Stimulated activated naive CD8-positive, alpha-beta T cell treated with anti-CD3 and anti-CD28 coated beads, Interleukin-15, amount 100 ng/mL, for 72 hours (primary cell): ENCODE results near the gene NLN.
"Not testable (repeated sequence)": the region's sequence is repeated elsewhere in the genome, so short reads cannot be mapped to it uniquely, and the experiment has no call there.

Source experiments
- ATAC-seq: fragments of 150-1000 bp; cut with Tn5 transposase; 2 replicates; pipeline ENCODE4 v1.10.0; 2021; ENCODE audit warnings: mild to moderate bottlenecking, moderate library complexity
- DNase-seq, 2 donors: peaks; one replicate each; pipeline ENCODE4 v3.0.0; 2021 to 2022
- H3K27ac Mint-ChIP-seq, 2 donors: one replicate each; pipeline ENCODE4 v1.8.0; 2022; ENCODE audit warnings: mild to moderate bottlenecking in 2 of 2, mixed read lengths in 2 of 2, moderate library complexity in 2 of 2
- H3K27me3 Mint-ChIP-seq: one replicate; pipeline ENCODE4 v1.8.0; 2022; ENCODE audit warnings: mixed read lengths
- H3K4me1 Mint-ChIP-seq: one replicate; pipeline ENCODE4 v1.8.0; 2022; ENCODE audit warnings: mild to moderate bottlenecking, mixed read lengths
- H3K4me3 Mint-ChIP-seq, 2 donors: one replicate each; pipeline ENCODE4 v1.8.0; 2022; ENCODE audit warnings: mild to moderate bottlenecking in 2 of 2, mixed read lengths in 2 of 2, moderate library complexity in 1 of 2
- H3K9me3 Mint-ChIP-seq, 2 donors: one replicate each; pipeline ENCODE4 v1.8.0; 2022; ENCODE audit warnings: mixed read lengths in 2 of 2

Gene NLN

DNA sequence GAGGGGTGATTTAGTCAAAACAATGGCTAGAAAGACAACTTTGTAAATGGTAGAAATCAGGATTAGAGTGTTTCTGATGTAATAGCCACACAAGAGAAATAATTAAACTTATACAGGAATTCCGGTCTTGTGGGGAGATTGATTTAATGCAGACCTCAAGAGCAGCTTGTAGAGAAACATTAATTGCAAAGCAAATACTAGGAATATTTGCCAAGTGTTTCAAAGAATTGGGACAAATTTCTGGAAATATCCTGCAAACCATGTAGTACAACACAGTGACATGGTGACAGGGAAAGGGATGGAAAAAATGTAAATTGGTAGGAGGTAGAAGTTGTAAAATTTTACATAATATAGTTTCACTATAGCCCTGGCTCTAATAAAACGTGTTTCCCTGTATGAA lies 28.9 kb downstream of the NLN start:
- no peak for DNase-seq
- no peak for ATAC-seq
- H3K27me3 Mint-ChIP-seq = no peaks in the 10 kb centered on the region
- H3K27ac Mint-ChIP-seq = no peak overlapping the region
- H3K9me3 Mint-ChIP-seq = peaks cover 0 to 3% of the 10 kb centered on the region in 2 donors
- no peak overlapping the region for H3K4me3 Mint-ChIP-seq
- H3K4me1 Mint-ChIP-seq = peaks cover 5% of the 10 kb centered on the region

DNA sequence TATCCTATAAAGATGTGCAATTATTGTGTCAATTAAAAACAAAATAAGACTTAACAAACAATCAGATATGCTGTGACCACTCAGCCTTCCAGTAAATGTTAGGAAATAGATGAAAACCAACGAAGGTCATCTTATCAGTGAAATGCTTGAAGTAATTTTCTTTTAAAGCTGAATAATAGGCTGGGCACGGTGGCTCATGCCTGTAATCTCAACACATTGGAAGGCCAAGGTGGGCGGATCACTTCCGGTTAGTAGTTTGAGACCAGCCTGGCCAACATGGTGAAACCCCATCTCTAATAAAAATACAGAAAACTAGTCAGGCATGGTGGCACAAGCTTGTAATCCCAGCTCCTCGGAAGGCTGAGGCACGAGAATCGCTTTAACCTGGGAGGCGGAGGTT lies 31.2 kb downstream of the NLN start:
- Mint-ChIP-seq H3K27ac (no peak overlapping the region), H3K27me3 (no peaks in the 10 kb centered on the region), H3K9me3 (no peaks in the 10 kb centered on the region), H3K4me3 (no peak overlapping the region), H3K4me1 (peaks cover 5% of the 10 kb centered on the region)
- no peak for DNase-seq
- ATAC-seq = no peak

DNA sequence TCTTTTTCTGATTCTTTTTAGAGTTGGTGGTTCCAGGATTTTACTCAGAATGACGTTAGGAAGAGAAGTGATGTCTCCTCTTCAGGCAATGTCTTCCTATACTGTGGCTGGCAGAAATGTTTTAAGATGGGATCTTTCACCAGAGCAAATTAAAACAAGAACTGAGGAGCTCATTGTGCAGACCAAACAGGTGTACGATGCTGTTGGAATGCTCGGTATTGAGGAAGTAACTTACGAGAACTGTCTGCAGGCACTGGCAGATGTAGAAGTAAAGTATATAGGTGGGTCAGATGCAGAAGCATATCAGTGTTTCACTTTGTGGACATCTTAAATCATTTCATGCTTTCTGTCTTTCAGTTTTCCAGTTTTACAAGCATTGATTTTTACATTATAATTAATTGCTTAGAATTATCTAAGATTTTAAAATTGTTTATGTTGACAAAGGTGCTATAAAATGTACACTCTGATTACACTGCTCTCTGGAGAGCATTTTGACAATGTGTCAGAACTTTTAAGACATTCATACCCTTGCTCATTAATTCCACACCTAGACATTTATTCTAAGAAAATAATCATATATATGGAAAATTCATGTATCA lies 36.6 kb downstream of the NLN start:
- ATAC-seq (no peak), DNase-seq (no peak)
- no peak overlapping the region for H3K27ac Mint-ChIP-seq
- H3K27me3 Mint-ChIP-seq = no peaks in the 10 kb centered on the region
- no peak overlapping the region for H3K4me3 Mint-ChIP-seq
- H3K4me1 Mint-ChIP-seq = peaks cover 7% of the 10 kb centered on the region
- no peaks in the 10 kb centered on the region for H3K9me3 Mint-ChIP-seq

DNA sequence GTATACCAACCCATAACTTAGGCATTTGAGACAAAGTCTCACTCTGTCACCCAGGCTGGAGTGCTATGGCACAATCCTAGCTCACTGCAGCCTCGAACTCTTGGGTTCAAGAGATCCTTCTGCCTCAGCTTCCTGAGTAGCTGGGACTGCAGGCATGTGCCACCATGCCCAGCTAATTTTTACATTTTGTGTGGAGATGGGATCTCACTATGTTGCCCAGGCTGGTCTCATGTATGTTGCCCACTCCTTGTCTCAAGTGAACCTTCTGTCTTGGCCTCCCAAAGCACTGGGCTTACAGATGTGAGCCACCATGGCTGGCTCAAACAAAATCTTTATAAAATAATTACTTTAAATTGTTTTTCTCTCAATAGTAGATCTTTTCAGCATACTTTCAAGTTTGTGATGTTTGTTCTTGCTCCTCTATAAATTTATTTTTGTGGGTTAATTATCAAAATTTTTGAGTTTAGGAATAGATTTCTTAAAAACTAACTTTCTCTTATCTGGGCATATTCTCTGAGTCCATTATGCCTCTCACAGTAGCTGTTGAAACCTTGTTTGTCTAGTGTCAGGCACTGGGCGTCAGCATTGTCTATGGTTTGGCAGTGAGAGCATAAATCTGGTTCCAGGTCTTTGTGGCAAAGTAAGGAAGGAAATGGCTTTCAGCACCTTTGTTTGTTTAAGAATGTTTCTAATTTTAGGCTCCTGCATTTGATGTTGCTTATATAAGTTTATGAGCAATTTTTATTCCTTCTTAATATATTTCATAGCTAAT lies 38.7 kb downstream of the NLN start:
- Mint-ChIP-seq H3K27ac (peak overlapping the region in 1 of 2 donors; percentile 60), H3K4me3 (no peak overlapping the region), H3K9me3 (no peaks in the 10 kb centered on the region), H3K4me1 (peaks cover 7% of the 10 kb centered on the region), H3K27me3 (no peaks in the 10 kb centered on the region)
- DNase-seq = peak; percentile 11 to 39
- ATAC-seq = peak; percentile 79

DNA sequence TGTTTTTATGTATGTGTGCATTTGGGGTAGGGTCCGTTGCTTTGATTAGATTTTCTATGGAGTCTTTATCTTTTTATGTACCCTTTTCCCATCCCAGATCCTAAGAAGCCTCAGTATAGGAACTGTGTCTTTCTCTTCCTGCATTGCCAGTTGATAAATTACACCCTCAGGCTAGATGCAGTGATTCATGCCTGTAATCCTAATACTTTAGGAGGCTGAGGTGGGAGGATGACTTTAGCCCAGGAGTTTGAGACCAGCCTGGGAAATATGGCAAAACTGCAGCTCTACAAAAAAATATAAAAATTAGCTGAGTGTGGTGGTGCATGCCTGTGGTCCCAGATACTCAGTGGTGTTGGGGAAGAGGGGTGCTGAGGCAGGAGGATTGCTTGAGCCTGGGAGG lies 40.2 kb downstream of the NLN start:
- no peak for ATAC-seq
- no peak for DNase-seq
- Mint-ChIP-seq H3K4me3 (no peak overlapping the region), H3K4me1 (peaks cover 14% of the 10 kb centered on the region), H3K9me3 (peaks cover 0 to 12% of the 10 kb centered on the region in 2 donors), H3K27ac (no peak overlapping the region), H3K27me3 (no peaks in the 10 kb centered on the region)

DNA sequence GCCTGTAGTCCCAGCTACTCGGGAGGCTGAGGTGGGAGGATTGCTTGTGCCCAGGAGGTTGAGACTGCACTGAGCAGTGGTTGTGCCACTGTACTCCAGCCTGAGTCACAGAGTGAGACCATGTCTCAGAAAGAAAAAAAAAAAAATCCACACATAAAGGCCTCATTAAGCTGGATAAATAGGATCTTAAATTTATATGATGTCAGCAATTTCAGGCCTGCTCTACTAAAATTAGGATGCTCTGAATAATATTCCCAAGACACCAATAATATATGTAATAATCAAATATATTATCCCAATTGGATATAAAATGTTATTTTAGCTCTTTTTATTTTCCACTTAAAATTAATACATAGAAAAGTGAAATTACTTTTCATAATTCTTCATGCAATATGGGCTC lies 43.6 kb downstream of the NLN start:
- no peak overlapping the region for H3K4me3 Mint-ChIP-seq
- no peak for DNase-seq
- H3K9me3 Mint-ChIP-seq = peaks cover 0 to 25% of the 10 kb centered on the region in 2 donors

DNA sequence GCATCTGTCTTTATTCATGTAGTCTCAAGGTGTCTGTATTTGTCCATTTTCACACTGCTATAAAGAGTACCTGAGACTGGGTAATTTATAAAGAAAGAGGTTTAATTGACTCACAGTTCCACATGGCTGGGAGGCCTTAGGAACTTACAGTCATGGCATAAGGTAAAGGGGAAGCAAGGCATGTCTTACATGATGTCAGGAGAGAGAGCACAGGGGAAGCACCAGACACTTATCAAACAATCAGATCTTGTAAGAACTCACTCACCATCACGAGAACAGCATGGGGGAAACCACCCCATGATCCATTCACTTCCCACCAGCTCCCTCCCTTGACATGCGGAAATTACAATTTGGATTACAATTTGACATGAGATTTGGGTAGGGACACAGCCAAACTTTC lies 44.2 kb downstream of the NLN start:
- no peak for DNase-seq
- H3K27ac Mint-ChIP-seq = no peak overlapping the region
- no peaks in the 10 kb centered on the region for H3K27me3 Mint-ChIP-seq
- H3K9me3 Mint-ChIP-seq = peaks cover 0 to 25% of the 10 kb centered on the region in 2 donors
- ATAC-seq = peak; percentile 39
- peaks cover 8% of the 10 kb centered on the region for H3K4me1 Mint-ChIP-seq
- H3K4me3 Mint-ChIP-seq = no peak overlapping the region

More for the DNA sequence above, 43.6 kb downstream of the NLN start:
- H3K27me3 Mint-ChIP-seq = no peaks in the 10 kb centered on the region
- peaks cover 14% of the 10 kb centered on the region for H3K4me1 Mint-ChIP-seq
- ATAC-seq = no peak
- H3K27ac Mint-ChIP-seq = no peak overlapping the region

DNA sequence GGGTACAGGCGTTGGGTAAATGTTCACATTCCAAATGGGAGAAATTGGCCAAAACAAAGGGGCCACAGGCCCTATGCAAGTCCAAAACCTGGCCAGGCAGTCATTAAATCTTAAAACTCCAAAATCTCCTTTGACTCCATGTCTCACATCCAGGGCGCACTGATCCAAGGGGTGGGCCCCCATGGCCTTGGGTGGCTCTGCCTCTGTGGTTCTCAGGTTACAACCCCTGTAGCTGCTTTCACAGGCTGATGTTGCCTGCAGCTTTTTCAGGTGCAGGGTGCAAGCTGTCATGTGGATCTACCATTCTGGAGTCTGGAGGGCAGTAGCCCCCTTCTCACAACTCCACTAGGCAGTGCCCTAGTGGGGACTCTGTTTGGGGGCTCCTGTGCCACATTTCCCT lies 44.8 kb downstream of the NLN start:
- ATAC-seq (no peak), DNase-seq (no peak)
- Mint-ChIP-seq H3K27ac (no peak overlapping the region), H3K9me3 (peaks cover 0 to 25% of the 10 kb centered on the region in 2 donors), H3K4me1 (peaks cover 7% of the 10 kb centered on the region), H3K27me3 (no peaks in the 10 kb centered on the region), H3K4me3 (no peak overlapping the region)

DNA sequence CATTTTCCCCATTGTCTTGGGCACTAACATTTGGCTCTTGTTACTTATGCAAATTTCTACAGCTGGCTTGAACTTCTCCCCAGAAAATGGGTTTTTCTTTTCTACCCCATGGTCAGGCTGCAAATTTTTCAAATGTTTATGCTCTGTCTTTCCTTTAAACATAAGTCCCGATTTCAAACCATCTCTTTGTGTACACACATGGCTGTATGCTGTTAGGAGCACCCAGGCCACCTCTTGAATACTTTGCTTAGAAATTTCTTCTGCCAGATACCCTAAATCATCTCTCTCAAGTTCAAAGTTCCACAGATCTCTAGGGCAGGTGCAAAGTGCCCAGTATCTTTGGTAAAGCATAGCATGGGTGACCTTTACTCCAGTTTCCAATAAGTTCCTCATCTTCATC lies 45.6 kb downstream of the NLN start:
- Mint-ChIP-seq H3K4me3 (no peak overlapping the region), H3K27ac (no peak overlapping the region), H3K9me3 (peaks cover 0 to 25% of the 10 kb centered on the region in 2 donors), H3K4me1 (peaks cover 7% of the 10 kb centered on the region), H3K27me3 (no peaks in the 10 kb centered on the region)
- DNase-seq (no peak), ATAC-seq (no peak)

DNA sequence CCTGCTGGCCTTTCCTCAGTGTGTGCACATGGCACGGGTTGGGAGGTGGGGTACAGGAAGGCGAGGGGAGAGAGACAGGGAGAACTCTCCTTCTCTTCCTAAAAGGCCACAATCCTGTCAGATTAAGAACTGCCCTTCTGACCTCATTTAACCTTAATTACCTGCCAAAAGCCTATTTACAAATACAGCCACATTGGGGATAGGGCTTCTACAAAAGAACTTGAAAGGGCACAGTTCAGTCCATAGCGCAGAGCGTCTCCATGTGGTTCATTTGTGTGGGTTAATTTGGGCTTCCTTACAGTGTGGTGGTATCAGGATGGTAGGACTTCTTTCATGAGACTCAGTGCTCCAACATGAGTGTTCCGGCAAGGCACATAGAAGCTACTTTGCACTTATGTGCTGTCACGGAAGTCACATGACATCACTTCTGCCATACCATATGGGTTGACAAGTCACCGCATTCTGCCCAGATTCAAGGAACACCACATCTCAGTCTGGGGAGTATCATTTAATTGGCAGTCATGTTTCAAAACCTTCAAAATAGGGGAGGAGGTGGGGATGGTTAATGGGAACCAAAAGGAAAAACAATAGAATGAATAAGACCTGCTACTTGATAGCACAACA lies 46.8 kb downstream of the NLN start:
- peaks cover 9% of the 10 kb centered on the region for H3K4me1 Mint-ChIP-seq
- no peak for ATAC-seq
- H3K9me3 Mint-ChIP-seq = peaks cover 0 to 25% of the 10 kb centered on the region in 2 donors
- DNase-seq = no peak
- H3K4me3 Mint-ChIP-seq = no peak overlapping the region
- H3K27ac Mint-ChIP-seq = no peak overlapping the region
- no peaks in the 10 kb centered on the region for H3K27me3 Mint-ChIP-seq

DNA sequence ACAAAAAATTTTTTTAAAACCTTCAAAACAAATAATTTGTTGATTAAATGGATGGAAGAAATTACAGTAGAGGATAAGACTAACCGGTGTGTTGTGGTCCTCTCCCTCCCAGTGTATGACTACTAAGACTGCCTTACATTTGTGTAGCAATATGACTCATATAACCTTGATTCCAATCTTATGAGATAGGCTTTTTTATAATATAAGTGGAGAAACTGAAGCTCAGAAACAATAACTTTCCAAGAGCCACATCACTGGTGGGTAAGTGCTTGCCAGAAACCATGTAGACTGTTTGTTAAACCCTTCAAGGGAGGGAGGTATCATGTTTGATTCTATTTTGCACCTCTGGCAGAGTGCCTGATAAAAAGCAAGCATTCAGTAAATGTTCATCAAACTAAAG lies 47.5 kb downstream of the NLN start:
- peaks cover 15% of the 10 kb centered on the region for H3K4me1 Mint-ChIP-seq
- H3K4me3 Mint-ChIP-seq = no peak overlapping the region
- ATAC-seq = no peak
- H3K27me3 Mint-ChIP-seq = no peaks in the 10 kb centered on the region
- no peak overlapping the region for H3K27ac Mint-ChIP-seq
- H3K9me3 Mint-ChIP-seq = peaks cover 0 to 25% of the 10 kb centered on the region in 2 donors
- DNase-seq = no peak

DNA sequence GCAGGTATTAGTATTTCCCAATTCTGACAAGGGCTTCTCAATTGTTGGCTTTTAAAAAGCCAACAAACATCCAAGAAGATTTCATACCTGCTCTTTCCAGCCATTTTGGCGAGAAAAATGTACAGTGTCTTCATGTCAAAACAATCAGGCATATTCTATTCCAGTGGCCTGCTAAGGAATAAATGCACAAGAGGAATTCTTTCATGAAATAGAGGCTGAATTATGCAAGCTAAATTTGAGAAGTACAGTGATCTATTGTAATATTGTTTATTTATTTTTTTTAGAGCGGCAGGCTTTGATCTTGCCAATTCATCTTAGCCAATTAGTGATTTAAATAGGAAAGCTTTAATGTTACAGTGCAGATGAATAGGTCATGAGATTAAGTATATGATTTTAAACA lies 49.3 kb downstream of the NLN start:
- Mint-ChIP-seq H3K9me3 (peaks cover 0 to 23% of the 10 kb centered on the region in 2 donors), H3K27ac (no peak overlapping the region), H3K4me3 (no peak overlapping the region), H3K4me1 (peaks cover 11% of the 10 kb centered on the region), H3K27me3 (no peaks in the 10 kb centered on the region)
- ATAC-seq (no peak), DNase-seq (no peak)

DNA sequence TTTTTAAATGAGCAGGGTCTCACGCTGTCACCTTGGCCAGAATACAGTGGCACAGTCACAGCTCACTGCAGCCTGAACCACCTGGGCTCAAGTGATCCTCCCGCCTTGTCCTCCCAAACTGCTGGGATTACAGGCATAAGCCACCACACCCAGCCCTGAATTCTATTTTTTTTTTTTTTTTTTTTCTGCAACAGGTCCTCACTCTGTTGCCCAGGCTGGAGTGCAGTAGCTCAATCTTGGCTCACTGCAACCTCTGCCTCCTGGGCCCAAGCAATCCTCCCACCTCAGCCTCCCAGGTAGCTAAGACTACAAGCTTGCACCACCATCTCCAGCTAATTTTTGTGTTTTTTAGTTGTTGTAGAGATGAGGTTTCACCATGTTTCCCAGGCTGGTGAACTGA lies 51.0 kb downstream of the NLN start:
- not testable (repeated sequence) for H3K4me3 Mint-ChIP-seq, H3K27me3 Mint-ChIP-seq, DNase-seq, ATAC-seq, H3K9me3 Mint-ChIP-seq
- peak overlapping the region in 1 of 2 donors; percentile 82 for H3K27ac Mint-ChIP-seq
- peaks cover 16% of the 10 kb centered on the region for H3K4me1 Mint-ChIP-seq

DNA sequence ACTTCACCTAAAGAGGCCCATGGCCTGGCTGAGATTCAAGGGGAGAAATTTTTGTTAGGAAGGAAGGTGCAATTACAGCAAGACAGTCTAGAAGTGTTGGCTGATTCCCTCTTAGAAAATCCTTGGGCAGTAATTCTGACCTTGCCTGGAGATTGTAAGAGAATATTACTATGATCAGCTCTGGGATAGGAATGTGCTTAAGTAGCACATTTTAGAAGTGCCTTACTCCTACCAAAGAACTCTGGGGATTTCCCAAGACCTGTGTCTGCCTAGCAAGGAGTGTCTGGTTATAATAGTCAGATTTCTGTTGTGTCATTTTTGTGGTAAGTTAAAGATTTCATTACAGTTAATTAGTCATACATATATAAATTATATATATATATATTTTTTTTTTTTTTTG lies 52.3 kb downstream of the NLN start:
- peaks cover 29% of the 10 kb centered on the region for H3K4me1 Mint-ChIP-seq
- peak; percentile 81 for ATAC-seq
- no peaks in the 10 kb centered on the region for H3K9me3 Mint-ChIP-seq
- no peak overlapping the region for H3K4me3 Mint-ChIP-seq
- H3K27ac Mint-ChIP-seq = no peak overlapping the region
- no peak for DNase-seq
- no peaks in the 10 kb centered on the region for H3K27me3 Mint-ChIP-seq

DNA sequence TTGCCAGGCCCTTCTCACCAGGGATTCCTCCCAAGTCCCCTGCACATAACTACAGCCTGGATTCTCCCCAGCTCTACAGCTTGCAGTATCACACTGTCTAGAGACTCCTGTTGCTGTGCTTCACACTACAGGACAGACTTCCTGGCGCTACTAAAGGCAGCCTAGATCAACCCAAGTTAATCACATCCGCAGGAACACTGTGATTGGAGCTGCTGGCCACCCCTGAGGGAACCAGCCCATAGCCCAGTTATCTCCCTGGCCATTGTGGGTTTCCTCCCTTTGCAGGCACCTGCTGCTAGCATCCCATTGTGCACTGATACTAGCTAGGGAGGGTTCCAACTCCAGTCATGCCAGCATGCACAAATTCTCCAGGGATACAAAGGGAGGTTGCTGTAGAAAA lies 53.5 kb downstream of the NLN start:
- H3K27ac Mint-ChIP-seq = no peak overlapping the region
- H3K4me1 Mint-ChIP-seq = peaks cover 37% of the 10 kb centered on the region
- no peak overlapping the region for H3K4me3 Mint-ChIP-seq
- H3K9me3 Mint-ChIP-seq = no peaks in the 10 kb centered on the region
- no peak for DNase-seq
- ATAC-seq = peak; percentile 30
- H3K27me3 Mint-ChIP-seq = no peaks in the 10 kb centered on the region

DNA sequence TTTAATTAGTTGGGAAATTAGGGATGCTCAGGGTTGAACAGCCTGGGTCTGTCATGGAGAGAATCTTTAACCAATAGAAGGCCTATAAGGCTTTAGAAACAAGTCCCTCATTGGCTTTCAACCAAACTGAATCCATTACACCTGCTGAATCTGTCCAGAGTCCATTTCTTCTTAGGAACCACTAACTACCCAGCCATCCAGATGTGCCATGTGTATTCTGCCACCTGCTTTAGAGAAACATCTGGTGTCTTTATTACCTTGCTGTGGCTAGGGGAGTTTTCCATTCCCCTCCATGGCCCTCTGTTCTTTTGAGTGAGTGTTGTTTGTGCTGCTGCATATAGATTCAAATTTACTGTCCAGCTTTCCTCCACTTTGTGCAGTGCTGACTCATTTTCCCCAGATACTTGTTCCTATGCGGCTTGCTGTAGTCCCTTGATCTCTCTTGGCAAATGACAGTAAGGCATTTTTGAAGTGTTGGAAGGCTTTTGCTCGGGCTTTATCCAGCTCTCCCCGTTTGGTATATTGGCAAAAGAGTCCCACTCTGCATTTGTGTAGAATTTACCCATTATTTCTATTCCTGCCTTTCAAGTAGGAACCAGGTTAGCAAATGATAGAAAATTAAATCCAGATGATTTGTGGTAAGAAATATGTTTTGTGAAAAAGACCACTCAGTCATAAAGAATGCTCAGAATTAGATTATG lies 54.6 kb downstream of the NLN start:
- no peaks in the 10 kb centered on the region for H3K9me3 Mint-ChIP-seq
- DNase-seq = no peak
- no peak overlapping the region for H3K27ac Mint-ChIP-seq
- no peak overlapping the region for H3K4me3 Mint-ChIP-seq
- H3K4me1 Mint-ChIP-seq = peaks cover 41% of the 10 kb centered on the region
- ATAC-seq = no peak
- no peaks in the 10 kb centered on the region for H3K27me3 Mint-ChIP-seq
